ENCODE measurements around the gene PYDC2. TPM values are rescaled to one million over a fixed set of nuclear protein-coding genes. Genes with fewer than 3 reads are reported as not detected.

PYDC2 gene
- total and polyA plus RNA-seq, 2 of the 8 experiments (the other 6 are each of a cell fraction or from before 2014, with no cell fraction given) = not detected

- POLR2A ChIA-PET (ENCODE audit: partially characterized antibody) = no interaction called here
- FAIRE-seq = no peak
- no peak for TF ChIP-seq SP2 (IDR thresholded peaks at IDR 0.05; ENCODE audit: low read length)
- no peak for TF ChIP-seq TCF12 (IDR thresholded peaks at IDR 0.05; ENCODE audit: low read depth, low read length)
- no peak for TF ChIP-seq KDM1A (IDR thresholded peaks at IDR 0.05; ENCODE audit: borderline replicate concordance, low read length)
- TF ChIP-seq CBX8 (IDR thresholded peaks at IDR 0.05; ENCODE audit: borderline replicate concordance, low read depth, low read length) = no peak
- TF ChIP-seq ASH2L (IDR thresholded peaks at IDR 0.05; ENCODE audit: low read length) = no peak
- TF ChIP-seq RXRA (IDR thresholded peaks at IDR 0.05; ENCODE audit: insufficient read depth, low read depth, low read length) = no peak
- TF ChIP-seq BACH1 (IDR thresholded peaks at IDR 0.05; ENCODE audit: low read length) = no peak
- no peak for TF ChIP-seq CEBPB (IDR thresholded peaks at IDR 0.05; ENCODE audit: low read depth, low read length)
- no peak for TF ChIP-seq EGR1 (IDR thresholded peaks at IDR 0.05; ENCODE audit: borderline replicate concordance, low read depth, low read length)
- TF ChIP-seq BCL11A (IDR thresholded peaks at IDR 0.05; ENCODE audit: low read depth in 2 of 2, low read length in 2 of 2) = no peak
- TF ChIP-seq JUND (IDR thresholded peaks at IDR 0.05; ENCODE audit: low read length) = no peak
- no peak for TF ChIP-seq SIRT6 (IDR thresholded peaks at IDR 0.05; ENCODE audit: low read length)
- TF ChIP-seq EZH2 (IDR thresholded peaks at IDR 0.05; ENCODE audit: low read depth, low read length, severe bottlenecking) = no peak
- TF ChIP-seq PHF8 (conservative IDR thresholded peaks at IDR 0.05; ENCODE audit: low read depth, low read length) = no peak
- no peak for TF ChIP-seq GABPA (IDR thresholded peaks at IDR 0.05; ENCODE audit: borderline replicate concordance, insufficient read depth, low read length)
These were observed 23.5 kb downstream of the PYDC2 start for GRCh38 chr3:191484461-191484860.

More at GRCh38 chr3:191484461-191484860, 23.5 kb downstream of the PYDC2 start:
- no peak overlapping the region for H4K91ac ChIP-seq (replicated peaks; ENCODE audit: insufficient read length, low read length)
- H2AFZ ChIP-seq (ENCODE audit: low read length) = no peak overlapping the region
- no peak overlapping the region for H4K8ac ChIP-seq (ENCODE audit: extremely low read depth, insufficient read depth, low read length)
- H3K4me2 ChIP-seq (ENCODE audit: insufficient read depth in 1 of 2, low read depth in 2 of 2, low read length in 2 of 2) = no peak overlapping the region
- WGBS, 2 experiments (ENCODE audit: extremely low coverage in 1 of 2, insufficient coverage in 1 of 2, insufficient read length in 1 of 2, insufficient replicate concordance in 2 of 2, low coverage in 1 of 2, low lambda C conversion rate in 2 of 2, missing lambda C conversion rate in 1 of 2) = 96% methylated on average over 3 of the region's 3 CpGs; no CpG with 5 or more reads in 1 of the 2 experiments
- no peak overlapping the region for H3K27ac ChIP-seq (ENCODE audit: low read depth, low read length)
- H3K27me3 ChIP-seq (replicated peaks in 1 of 4; ENCODE audit: control insufficient read depth in 3 of 4, extremely low read depth in 1 of 4, insufficient read depth in 3 of 4, low read length in 3 of 4) = no peaks in the 10 kb centered on the region
- no peak overlapping the region for H4K5ac ChIP-seq (ENCODE audit: insufficient read length, low read depth, low read length)
- no peaks in the 10 kb centered on the region for H3K79me1 ChIP-seq (ENCODE audit: low read depth, low read length)
- H3K9ac ChIP-seq (replicated peaks in 1 of 4; ENCODE audit: extremely low read depth in 1 of 4, low read depth in 3 of 4, low read length in 3 of 4) = no peak overlapping the region
- DNase-seq (ENCODE audit: low read depth in 1 of 2, low spot score in 2 of 2) = no peak
- no peak overlapping the region for H3K14ac ChIP-seq (ENCODE audit: insufficient read length)
- no peaks in the 10 kb centered on the region for H3K36me3 ChIP-seq (ENCODE audit: control insufficient read depth in 2 of 4, insufficient read depth in 4 of 4, low read length in 3 of 4)
- no peak overlapping the region for H2BK5ac ChIP-seq (ENCODE audit: low read depth, low read length)
- H3K79me2 ChIP-seq (ENCODE audit: control insufficient read depth in 1 of 2, insufficient read depth in 2 of 2, low read length in 2 of 2) = no peaks in the 10 kb centered on the region
- H2BK120ac ChIP-seq (replicated peaks; ENCODE audit: low read depth, low read length) = no peak overlapping the region
- no peak overlapping the region for H3K18ac ChIP-seq (ENCODE audit: extremely low read depth, low read length)
- H3K4me3 ChIP-seq (ENCODE audit: extremely low read depth in 1 of 4, insufficient read depth in 2 of 4, low read depth in 3 of 4, low read length in 4 of 4) = no peak overlapping the region
- no peak overlapping the region for H3K4ac ChIP-seq (replicated peaks; ENCODE audit: insufficient read length, low read depth, low read length)
- no peaks in the 10 kb centered on the region for H3K23me2 ChIP-seq (ENCODE audit: low read depth, low read length)
- peaks cover 0 to 7% of the 10 kb centered on the region in 2 experiments; a peak in 1 of 4 replicates for H3K9me3 ChIP-seq (ENCODE audit: insufficient read depth in 2 of 2, low read depth in 1 of 2, low read length in 1 of 2)
- H3K23ac ChIP-seq (ENCODE audit: insufficient read length) = no peak overlapping the region
- no peaks in the 10 kb centered on the region for H3K4me1 ChIP-seq (replicated peaks in 1 of 4; ENCODE audit: control insufficient read depth in 3 of 4, insufficient read depth in 4 of 4, low read length in 3 of 4)
- CTCF ChIA-PET (ENCODE audit: partially characterized antibody) = no interaction called here
- no peak overlapping the region for H2BK15ac ChIP-seq (ENCODE audit: low read length)
- H4K20me1 ChIP-seq (replicated peaks in 1 of 2; ENCODE audit: control insufficient read depth in 1 of 2, insufficient read depth in 2 of 2, low read length in 2 of 2) = no peaks in the 10 kb centered on the region
- no peak overlapping the region for H2AK5ac ChIP-seq (ENCODE audit: low read depth, low read length)
- H2BK20ac ChIP-seq (ENCODE audit: low read length) = no peak overlapping the region
- H2BK12ac ChIP-seq (ENCODE audit: low read depth, low read length) = no peak overlapping the region
- H3K56ac ChIP-seq (replicated peaks; ENCODE audit: insufficient read length, low read depth, low read length) = no peak overlapping the region

Measured in H1 (cell line).